Left ventricle myocardium superior (tissue), 1 donor: ENCODE data around the gene PDE4B. TPM values are rescaled to one million over a fixed set of nuclear protein-coding genes. Genes with fewer than 3 reads are reported as not detected.
A peak's percentile ranks its signal among the peaks of the same experiment; 100 is the strongest.
"Not testable (repeated sequence)": the region's sequence is repeated elsewhere in the genome, so short reads cannot be mapped to it uniquely, and the experiment has no call there.

ENCODE experiments used
- ATAC-seq: fragments of 200-7000 bp; cut with Tn5 transposase; one replicate; pipeline ENCODE4 v1.9.1; 2020; ENCODE audit warnings: mild to moderate bottlenecking, moderate library complexity
- DNase-seq: peaks from one replicate; pipeline ENCODE4 v3.0.0-alpha.2; 2020
- intact Hi-C: fragments of 100-400 bp; cut with micrococcal nuclease; formaldehyde crosslinking; loops from one replicate; pipeline ENCODE4 v1.11.0; 2022
- total RNA-seq: library from RNA; stranded (reverse); fragmentation: NEBNext Ultra II Directional; extraction: Animal tissue kit (Norgen Biotek cat#: 25700); gene quantifications from one replicate; pipeline ENCODE4 v1.2.1, GENCODE V29; 2021
- donor health status: DM: no; HTN: yes; CAD: no; lungs with severe emphysema.

The PDE4B gene
- total RNA-seq, 1 donor from 2014 or later: 19.4 TPM

DNA sequence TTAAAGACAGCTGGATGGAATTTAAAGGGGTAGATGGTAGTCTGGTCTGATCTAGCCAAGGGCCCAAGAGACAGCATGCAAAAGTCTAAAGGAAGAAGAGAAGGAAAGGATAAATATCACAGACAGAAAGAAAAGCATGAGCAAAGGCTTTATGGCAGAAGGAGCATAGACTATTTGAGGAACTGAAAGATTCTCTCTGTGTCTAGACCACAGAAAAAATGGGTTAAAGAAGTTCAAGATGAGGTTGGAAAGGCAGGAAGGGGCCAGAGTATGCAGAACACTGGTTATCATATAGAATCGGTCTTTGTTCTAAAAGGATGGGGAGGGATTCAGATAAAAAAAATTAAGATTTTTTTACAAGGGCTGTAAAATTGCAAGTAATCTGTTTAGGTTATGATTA, 604.5 kb downstream of the PDE4B start:
- ATAC-seq: no peak
- intact Hi-C loops: no loop called here
- no peak for DNase-seq

DNA sequence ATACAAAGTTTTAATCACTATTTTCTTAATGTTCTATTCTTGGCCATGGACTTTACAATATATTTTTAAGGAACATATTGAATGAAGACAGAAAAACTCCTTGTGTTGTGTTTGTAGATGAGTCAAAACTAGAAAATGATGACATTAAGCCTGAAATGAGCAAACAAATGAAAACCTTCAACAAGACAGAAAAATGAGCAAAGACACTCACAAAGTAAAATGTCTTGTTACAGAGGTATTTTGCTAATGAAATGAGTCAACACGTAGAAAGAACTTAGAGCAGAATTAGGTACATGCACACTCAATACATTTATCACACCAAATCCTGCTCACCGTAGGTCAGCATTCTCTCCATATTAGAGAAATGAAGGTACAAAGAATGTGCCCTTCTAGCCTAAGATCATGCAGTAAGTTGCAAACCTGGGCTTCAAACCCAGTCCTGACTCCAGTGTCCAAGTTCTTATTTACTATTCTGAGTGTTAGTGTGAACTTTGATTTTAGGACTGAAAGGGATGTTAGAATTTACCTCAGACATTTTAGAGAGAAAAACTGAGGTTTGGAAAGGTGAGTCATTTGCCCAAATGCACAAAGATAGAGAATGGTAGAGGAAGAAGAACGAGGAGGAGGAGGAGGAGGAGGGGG, 607.3 kb downstream of the PDE4B start:
- intact Hi-C loops: no loop called here
- DNase-seq (no peak), ATAC-seq (no peak)

DNA sequence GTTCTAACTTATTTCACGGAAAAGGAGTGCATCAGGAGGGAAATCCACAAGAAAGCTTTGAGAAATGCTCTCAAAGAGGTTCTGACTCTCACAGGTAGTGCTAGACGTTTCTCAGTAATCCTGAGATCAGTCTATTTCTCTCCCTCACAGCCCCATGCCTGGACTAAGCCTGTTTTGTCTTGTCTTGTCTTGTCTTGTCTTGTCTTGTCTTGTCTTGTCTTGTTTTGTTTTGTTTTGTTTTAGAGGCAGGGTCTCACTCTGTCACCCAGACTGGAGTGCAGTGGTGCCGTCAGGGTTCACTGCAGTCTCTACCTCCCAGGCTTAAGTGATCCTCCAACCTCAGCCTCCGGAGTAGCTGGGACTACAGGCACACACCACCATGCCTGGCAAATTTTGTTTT, 608.0 kb downstream of the PDE4B start:
- DNase-seq (no peak), ATAC-seq (no peak)
- intact Hi-C loops: no loop called here

DNA sequence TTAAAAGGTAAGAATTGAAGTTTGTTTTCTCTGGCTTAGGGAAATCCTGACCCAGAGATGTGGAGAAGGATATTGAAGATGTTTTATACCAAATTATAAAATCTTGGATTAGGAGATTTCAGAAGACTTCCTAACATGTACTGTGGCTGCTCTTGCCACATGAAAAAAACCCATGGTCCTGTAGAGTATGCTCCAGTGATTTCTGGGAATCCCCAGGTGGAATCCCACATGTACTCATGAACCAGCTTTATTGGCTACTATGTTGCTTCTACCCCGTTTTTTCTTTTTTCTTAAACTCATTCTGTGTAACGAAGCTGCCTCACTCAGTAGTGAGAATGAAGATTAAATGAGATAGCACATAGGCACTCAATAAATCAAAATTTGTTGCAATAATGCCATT, 608.5 kb downstream of the PDE4B start:
- intact Hi-C loops: no loop called here
- no peak for DNase-seq
- no peak for ATAC-seq

DNA sequence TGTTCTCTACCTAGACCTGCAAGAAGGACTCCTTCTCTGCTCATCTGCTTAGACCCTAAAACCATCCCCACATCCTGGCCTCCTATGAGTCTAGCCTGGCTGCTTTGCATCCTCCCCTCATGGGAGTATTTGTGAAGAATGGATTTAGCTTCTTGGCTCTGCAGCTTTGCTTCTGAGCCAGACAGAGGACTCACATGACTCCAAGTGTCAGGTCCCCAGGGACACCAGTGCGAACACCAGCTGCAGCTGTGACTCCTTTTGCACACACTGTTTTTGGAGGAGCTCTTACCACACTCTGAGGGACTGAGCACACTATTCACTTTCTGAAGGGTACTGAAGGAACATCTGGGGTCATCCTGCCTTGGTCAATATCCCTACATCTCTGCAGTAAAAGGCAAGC, 609.5 kb downstream of the PDE4B start:
- DNase-seq (peak; percentile 80), ATAC-seq (peak; percentile 99)
- intact Hi-C loops: no loop called here

DNA sequence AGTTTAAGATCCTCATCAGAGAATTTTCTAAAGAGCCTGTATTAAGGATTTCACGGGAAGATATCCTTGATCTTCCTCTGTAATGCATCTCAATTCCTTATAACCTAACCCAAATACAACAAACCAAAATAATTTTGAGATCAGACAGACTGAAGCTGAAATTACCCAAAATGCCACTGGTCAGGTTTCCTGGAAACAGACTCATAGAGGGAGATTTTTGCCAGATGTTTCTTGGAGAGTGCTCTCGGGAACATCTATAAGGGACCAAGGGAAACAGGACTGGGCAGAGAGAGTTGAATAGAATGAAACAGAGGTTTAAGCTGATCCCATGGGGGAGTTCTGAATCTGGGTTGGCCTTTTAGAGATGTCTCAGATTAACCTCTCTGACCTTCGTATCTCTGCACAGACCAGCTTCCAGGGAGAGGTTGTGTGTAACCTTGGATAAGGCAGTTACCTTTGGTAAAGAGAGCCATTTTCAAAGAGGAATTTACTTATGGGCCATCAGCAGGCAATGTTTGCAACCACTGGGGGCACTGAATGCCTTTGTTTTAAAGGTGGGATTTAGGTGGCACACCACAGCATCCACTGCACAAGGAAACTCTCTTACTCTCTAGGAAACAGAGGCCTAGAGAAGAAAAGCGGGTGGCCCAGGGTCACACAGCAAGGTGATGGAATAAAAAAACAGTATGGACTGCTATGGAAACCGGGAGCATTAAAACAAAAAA, 610.5 kb downstream of the PDE4B start:
- no peak for DNase-seq
- ATAC-seq: peak; percentile 63
- intact Hi-C loops: no loop called here

DNA sequence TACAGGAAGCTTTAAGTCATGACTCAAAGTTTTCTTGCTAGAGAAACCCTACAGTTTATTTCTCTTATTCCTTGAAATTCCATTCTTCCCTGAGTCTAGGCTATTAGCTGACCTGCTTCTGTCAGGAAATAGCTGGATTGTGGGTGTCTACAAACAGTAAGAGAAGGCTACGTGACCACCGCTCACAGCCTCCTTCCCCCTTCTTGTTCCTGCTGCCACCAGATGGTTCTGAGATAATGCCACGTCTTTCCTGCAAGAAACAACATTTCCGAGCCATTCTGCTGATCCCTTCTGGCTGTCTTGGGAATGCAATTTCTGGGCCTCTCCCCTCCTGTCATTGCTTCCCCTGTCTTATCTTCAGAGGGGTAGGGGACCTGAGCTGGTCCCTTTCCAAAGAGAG, 612.4 kb downstream of the PDE4B start:
- DNase-seq: no peak
- intact Hi-C loops: no loop called here
- no peak for ATAC-seq

DNA sequence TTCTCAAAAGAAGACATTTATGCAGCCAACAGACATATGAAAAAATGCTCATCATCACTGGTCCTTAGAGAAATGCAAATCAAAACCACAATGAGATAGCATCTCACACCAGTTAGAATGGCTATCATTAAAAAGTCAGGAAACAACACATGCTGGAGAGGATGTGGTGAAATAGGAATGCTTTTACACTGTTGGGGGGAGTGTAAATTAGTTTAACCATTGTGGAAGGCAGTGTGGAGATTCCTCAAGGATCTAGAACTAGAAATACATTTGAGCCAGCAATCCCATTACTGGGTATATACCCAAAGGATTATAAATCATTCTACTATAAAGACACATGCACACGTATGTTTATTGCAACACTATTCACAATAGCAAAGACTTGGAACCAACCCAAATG, 618.8 kb downstream of the PDE4B start:
- DNase-seq, intact Hi-C loops, ATAC-seq: not testable (repeated sequence)

DNA sequence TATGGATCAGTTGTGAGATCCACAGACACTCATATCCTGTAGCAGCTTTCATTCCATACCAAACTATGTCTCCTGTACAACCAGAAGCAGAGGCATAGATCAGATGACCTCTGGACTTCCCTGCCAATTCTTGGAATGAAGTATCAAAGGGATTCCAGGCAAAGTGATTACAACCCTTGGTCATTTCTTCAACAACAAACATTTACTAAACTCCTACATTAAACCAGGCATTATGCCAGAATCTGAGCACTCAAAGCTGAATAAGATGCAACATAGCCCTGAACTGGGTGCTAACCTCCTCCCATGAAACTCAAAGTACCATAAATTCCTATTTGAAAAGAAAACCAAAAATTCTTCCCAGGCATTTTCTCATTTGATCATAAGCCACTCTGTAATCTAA, 620.0 kb downstream of the PDE4B start:
- ATAC-seq (no peak), DNase-seq (no peak)
- intact Hi-C loops: no loop called here

DNA sequence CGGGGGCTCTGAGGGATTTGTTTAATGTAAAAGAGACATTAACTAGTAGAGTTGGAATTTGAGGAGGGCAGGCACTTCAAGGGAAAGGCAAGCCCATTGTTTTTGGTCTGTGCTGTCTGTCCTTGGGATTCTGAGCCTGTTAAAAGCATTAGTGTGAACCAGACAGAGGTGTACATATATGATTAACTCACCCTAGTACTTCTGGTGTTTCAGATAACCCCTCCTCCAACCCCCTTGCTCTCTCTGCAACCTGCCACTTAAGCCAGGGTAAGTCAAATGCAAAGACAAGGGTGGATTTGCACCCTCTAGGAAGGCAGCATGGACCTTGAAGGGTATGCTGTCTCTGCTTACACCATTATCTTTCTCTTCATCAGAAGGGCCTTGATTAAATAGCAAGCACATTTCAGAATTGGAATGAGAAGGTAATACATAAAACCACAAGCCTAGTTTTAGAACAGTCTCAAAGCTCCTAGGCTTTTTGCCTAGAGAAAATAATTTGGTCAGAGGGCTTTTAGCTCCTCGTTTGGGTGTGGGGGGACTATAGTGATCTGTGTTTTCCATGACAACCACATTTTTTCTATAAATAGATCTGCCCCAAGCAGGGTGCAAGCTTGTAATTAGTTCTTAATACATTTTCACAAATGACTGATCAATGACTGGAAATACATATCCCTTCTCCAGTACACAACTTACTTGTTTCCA, 620.6 kb downstream of the PDE4B start:
- no peak for DNase-seq
- intact Hi-C loops: no loop called here
- ATAC-seq: no peak

DNA sequence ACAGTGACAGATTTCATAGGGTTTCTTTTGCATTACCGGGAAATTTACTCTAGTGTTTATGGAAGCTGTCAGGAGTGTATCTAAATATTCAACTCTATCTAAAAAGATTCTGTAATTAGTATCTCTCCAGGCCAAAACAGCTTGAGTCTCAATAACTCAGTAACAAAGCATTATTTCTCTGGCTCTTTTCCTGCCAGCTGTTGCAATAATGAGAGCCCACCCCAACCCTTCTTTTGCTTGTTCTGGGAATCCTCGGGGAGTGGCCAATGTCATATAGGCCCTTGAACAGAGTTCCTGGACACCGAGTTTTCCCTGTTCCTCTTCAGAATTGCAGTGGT, 621.1 kb downstream of the PDE4B start:
- DNase-seq: no peak
- intact Hi-C loops: no loop called here
- no peak for ATAC-seq

DNA sequence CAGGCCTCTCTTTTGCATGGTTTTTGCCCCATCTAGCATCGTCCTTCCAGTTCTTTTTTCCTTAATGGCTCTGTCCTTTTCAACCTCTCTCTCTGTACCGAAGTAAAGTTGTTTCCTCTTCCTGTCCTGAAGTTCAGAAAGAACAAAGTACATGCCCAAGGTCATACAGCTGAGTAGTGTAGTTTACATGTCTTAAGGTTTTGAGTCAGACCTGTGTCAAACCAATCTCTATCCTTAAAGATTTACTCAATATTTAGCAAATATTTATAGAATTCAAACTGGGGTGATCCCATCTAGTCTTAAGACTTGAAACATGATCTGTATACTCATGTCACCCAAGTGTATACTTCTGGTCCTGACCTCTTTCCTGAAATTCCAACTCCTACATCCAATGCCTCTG, 622.6 kb downstream of the PDE4B start:
- ATAC-seq (no peak), DNase-seq (no peak)
- intact Hi-C loops: no loop called here

DNA sequence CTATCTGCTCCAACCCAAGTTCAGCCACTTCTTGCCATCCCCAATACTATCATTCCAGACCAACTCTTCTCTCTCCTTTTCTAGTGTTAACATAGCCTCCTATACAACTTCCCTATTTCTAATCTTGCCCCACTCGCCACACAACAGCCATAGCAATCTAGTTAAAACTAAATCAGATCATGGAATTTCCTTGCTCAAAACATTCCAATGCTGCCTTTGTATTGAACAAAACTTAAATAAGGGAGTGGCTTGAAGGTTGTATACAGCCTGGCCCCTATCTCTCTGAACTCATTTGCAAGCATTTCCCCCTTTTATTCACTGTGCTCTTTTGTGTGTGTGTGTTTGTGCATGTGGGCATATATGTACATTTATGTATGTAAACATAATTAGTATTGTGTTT, 623.2 kb downstream of the PDE4B start:
- DNase-seq (no peak), ATAC-seq (no peak)
- intact Hi-C loops: no loop called here

DNA sequence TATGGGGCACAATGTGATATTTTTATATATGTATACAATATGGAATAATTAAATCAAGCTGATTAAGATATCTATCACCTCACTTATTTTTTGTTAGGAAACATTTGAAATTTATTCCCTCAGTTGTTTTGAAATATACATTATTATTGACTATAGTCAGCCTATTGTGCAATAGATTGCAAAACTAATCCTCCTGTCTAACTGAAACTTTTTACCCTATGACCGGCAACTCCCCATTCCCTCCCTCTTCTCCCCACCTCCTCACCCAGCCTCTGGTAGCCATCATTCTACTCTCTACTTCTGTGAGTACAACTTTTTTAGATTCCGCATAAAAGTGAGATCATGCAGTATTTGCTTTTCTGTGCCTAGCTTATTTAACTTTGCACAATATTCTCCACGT, 623.6 kb downstream of the PDE4B start:
- intact Hi-C loops: no loop called here
- no peak for ATAC-seq
- no peak for DNase-seq

DNA sequence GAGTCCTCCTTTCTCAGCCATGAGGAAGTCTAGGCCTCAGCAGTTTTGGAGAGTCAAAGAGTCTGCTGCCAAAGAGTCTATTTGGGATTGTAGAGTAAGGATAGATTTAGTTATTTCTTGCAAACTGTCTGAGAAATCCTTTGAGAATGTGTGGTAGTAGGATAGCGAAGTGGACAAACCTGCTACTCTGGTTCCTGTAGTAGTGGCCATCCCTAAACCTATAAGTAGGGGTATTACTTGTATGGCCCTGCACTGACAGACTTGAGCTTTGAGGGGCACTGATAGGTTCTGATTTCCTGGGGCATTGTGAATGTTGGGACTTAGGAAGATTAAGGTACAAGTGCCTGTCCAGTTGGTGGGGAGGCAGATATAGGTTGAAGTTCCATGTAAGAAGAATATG, 625.3 kb downstream of the PDE4B start:
- intact Hi-C loops: no loop called here
- ATAC-seq (no peak), DNase-seq (no peak)

DNA sequence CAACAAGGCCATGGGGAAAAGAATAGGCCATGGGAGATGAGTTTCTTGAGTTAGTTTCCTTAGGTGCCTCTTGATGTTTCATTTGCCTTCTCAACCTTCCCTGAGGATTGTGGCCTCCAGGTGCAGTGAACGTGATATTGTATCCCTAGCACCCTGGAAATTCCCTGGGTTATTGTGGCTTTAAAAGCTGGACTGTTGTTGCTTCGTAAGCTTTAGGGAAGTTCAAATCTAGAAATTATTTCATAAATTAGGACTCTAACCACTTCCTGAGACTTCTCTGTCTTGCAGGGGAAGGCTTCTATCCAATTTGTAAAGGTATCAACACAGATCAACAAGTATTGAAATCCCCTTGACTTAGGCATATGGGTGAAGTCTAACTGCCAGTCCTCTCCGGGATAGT, 627.5 kb downstream of the PDE4B start:
- DNase-seq, intact Hi-C loops, ATAC-seq: not testable (repeated sequence)

DNA sequence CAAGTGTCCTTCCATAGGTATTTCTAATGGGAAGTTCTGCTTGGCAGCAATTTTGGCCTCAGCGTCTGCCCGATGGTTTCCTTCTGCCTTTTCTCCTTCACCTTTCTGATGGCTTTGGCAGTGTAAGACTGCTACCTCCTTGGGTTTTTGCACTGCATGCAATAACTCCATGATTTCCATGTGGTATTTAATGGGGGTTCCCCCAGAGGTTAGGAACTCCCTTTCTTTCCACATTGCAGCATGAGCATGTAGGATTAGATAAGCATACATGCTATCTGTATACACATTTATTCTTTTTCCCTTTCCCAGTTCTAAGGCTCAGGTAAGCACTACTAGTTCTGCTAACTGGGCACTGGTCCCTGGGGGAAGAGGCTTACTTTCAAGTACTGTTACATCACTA, 628.2 kb downstream of the PDE4B start:
- intact Hi-C loops, DNase-seq, ATAC-seq: not testable (repeated sequence)

DNA sequence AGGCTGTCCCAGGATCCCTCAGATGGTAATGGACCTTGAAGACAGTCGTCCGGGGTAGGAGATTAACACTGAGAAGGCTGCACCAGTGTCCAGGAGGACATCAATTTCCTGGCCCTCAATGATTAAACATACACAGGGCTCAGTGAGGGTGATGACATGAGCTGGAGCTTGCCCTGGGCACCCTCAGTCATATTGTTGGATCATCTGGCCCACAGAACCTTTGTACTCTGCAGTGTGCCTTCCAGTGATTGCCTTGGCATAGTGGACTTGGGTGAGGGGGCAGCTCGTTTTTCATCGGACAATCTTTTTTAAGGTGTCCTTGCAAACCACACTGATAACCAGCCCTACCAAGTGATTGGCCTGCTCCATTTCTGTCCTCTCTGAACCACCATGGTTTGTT, 630.1 kb downstream of the PDE4B start:
- ATAC-seq: no peak
- no peak for DNase-seq
- intact Hi-C loops: no loop called here
